ENCODE data around the gene PKM. TPM values are rescaled to one million over a fixed set of nuclear protein-coding genes. Genes with fewer than 3 reads are reported as not detected.

PKM gene
- total and polyA plus RNA-seq, 9 of the 15 experiments (the other 6 are each of a cell fraction or from before 2014, with no cell fraction given) = 140 to 825 (median 383) TPM

DNA sequence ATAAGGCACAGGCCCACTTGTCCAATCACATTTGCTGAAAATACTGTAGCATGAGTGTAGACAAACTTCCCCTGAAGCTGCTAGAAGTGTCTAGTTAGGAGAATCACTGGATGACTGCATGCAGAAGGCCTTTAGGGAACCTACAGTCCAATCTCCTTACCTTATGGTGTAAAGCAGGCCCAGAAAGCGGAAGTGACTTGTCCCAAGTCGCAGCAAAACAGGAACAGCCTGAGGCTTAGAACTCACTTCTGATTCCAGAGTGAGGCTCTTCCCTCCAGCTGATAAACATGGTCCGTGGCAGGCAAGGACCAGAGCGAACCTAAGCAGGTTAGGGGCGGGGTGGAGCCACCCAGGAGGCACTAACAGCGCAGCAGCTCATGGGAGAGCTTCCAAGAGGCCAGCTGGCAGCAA, 35.9 kb downstream of the PKM start (continued):
- TF ChIP-seq, protein P1, sequence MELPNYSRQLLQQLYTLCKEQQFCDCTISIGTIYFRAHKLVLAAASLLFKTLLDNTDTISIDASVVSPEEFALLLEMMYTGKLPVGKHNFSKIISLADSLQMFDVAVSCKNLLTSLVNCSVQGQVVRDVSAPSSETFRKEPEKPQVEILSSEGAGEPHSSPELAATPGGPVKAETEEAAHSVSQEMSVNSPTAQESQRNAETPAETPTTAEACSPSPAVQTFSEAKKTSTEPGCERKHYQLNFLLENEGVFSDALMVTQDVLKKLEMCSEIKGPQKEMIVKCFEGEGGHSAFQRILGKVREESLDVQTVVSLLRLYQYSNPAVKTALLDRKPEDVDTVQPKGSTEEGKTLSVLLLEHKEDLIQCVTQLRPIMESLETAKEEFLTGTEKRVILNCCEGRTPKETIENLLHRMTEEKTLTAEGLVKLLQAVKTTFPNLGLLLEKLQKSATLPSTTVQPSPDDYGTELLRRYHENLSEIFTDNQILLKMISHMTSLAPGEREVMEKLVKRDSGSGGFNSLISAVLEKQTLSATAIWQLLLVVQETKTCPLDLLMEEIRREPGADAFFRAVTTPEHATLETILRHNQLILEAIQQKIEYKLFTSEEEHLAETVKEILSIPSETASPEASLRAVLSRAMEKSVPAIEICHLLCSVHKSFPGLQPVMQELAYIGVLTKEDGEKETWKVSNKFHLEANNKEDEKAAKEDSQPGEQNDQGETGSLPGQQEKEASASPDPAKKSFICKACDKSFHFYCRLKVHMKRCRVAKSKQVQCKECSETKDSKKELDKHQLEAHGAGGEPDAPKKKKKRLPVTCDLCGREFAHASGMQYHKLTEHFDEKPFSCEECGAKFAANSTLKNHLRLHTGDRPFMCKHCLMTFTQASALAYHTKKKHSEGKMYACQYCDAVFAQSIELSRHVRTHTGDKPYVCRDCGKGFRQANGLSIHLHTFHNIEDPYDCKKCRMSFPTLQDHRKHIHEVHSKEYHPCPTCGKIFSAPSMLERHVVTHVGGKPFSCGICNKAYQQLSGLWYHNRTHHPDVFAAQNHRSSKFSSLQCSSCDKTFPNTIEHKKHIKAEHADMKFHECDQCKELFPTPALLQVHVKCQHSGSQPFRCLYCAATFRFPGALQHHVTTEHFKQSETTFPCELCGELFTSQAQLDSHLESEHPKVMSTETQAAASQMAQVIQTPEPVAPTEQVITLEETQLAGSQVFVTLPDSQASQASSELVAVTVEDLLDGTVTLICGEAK (IDR thresholded peaks at IDR 0.05) = 0 out of 2 replicates have a peak, but pooled peaks have one; percentile 27
- TF ChIP-seq, protein P1 (CRISPR knock-in tag; IDR thresholded peaks at IDR 0.05) = no peak
